ENCODE measurements around the gene GRIA3.

GRCh38 chrX:123489011-123489410, 304.9 kb downstream of the GRIA3 start:
- TF ChIP-seq E4F1 (IDR thresholded peaks at IDR 0.05; ENCODE audit: borderline replicate concordance, partially characterized antibody) (no peak), POLR2AphosphoS5 (IDR thresholded peaks at IDR 0.05; ENCODE audit: low read length) (no peak), CTCF (IDR thresholded peaks at IDR 0.05 in 2 of 3, conservative IDR thresholded peaks at IDR 0.05 in 1 of 3; ENCODE audit: control insufficient read depth in 2 of 3, extremely low read depth in 1 of 3, insufficient read depth in 1 of 3, low read depth in 3 of 3, low read length in 3 of 3) (no peak), RFX5 (IDR thresholded peaks at IDR 0.05; ENCODE audit: low read depth, low read length) (no peak), EP300 (IDR thresholded peaks at IDR 0.05; ENCODE audit: borderline replicate concordance in 1 of 2, control insufficient read depth in 1 of 2, low read depth in 2 of 2, low read length in 2 of 2) (no peak), PBX3 (IDR thresholded peaks at IDR 0.05; ENCODE audit: insufficient replicate concordance, low read depth, low read length) (no peak), TCF3 (IDR thresholded peaks at IDR 0.05; ENCODE audit: borderline replicate concordance, insufficient read depth, low read depth, low read length) (no peak), POLR2A (IDR thresholded peaks at IDR 0.05; ENCODE audit: low read depth, low read length) (no peak), SP1 (IDR thresholded peaks at IDR 0.05; ENCODE audit: low read depth, low read length) (no peak), NKRF (conservative IDR thresholded peaks at IDR 0.05) (no peak), STAT1 (conservative IDR thresholded peaks at IDR 0.05) (no peak), NBN (IDR thresholded peaks at IDR 0.05) (no peak), CEBPB (IDR thresholded peaks at IDR 0.05; ENCODE audit: borderline replicate concordance in 1 of 2, low read depth in 2 of 2, low read length in 2 of 2) (no peak)
